HG03460 (cell line): Measurements from ENCODE around the gene JTB.

Source experiments
- ATAC-seq: cut with Tn5 transposase; IDR thresholded peaks from one replicate; pipeline ENCODE4 v1.9.1; 2021; ENCODE audit not compliant: unreplicated experiment

Gene JTB

GRCh38 chr1:153956997-153957715, 20.3 kb downstream of the JTB start:
- ATAC-seq = no peak

- ATAC-seq = no peak
These were observed 22.6 kb downstream of the JTB start for GRCh38 chr1:153954826-153955225.

- no peak for ATAC-seq
These were observed 23.6 kb downstream of the JTB start for GRCh38 chr1:153953859-153954365.

GRCh38 chr1:153951801-153952200, 25.7 kb downstream of the JTB start:
- no peak for ATAC-seq

GRCh38 chr1:153951183-153951582, 26.3 kb downstream of the JTB start:
- no peak for ATAC-seq

GRCh38 chr1:153946622-153947241, 30.7 kb downstream of the JTB start, which contains the start of gene DENND4B:
Gene DENND4B, minus strand, starts transcription at chr1:153946718. Its CDS starts 2,344 bp downstream, at chr1:153944374.
- peak; percentile 56 for ATAC-seq

- ATAC-seq = peak; percentile 60
These were observed 31.5 kb downstream of the JTB start for GRCh38 chr1:153945795-153946621.

- peak; percentile 30 for ATAC-seq
These were observed 32.2 kb downstream of the JTB start for GRCh38 chr1:153945131-153945794.

GRCh38 chr1:153944827-153945117, 32.7 kb downstream of the JTB start:
- no peak for ATAC-seq

GRCh38 chr1:153944005-153944826, 33.3 kb downstream of the JTB start:
- ATAC-seq = no peak

- ATAC-seq = no peak
These were observed 34.5 kb downstream of the JTB start for GRCh38 chr1:153942766-153943549.

- ATAC-seq = no peak
These were observed 35.4 kb downstream of the JTB start for GRCh38 chr1:153941826-153942725.

- ATAC-seq = no peak
These were observed 36.7 kb downstream of the JTB start for GRCh38 chr1:153940756-153941155.

GRCh38 chr1:153939476-153939875, 38.0 kb downstream of the JTB start:
- no peak for ATAC-seq

GRCh38 chr1:153938996-153939395, 38.5 kb downstream of the JTB start:
- ATAC-seq = no peak

- no peak for ATAC-seq
These were observed 40.1 kb downstream of the JTB start for GRCh38 chr1:153937331-153937730.

GRCh38 chr1:153936011-153936802, 41.3 kb downstream of the JTB start:
- ATAC-seq = no peak

- no peak for ATAC-seq
These were observed 42.7 kb downstream of the JTB start for GRCh38 chr1:153934746-153935145.
